ENCODE results near the gene SERPINA4.

SERPINA4 gene, protein sequence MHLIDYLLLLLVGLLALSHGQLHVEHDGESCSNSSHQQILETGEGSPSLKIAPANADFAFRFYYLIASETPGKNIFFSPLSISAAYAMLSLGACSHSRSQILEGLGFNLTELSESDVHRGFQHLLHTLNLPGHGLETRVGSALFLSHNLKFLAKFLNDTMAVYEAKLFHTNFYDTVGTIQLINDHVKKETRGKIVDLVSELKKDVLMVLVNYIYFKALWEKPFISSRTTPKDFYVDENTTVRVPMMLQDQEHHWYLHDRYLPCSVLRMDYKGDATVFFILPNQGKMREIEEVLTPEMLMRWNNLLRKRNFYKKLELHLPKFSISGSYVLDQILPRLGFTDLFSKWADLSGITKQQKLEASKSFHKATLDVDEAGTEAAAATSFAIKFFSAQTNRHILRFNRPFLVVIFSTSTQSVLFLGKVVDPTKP

DNA sequence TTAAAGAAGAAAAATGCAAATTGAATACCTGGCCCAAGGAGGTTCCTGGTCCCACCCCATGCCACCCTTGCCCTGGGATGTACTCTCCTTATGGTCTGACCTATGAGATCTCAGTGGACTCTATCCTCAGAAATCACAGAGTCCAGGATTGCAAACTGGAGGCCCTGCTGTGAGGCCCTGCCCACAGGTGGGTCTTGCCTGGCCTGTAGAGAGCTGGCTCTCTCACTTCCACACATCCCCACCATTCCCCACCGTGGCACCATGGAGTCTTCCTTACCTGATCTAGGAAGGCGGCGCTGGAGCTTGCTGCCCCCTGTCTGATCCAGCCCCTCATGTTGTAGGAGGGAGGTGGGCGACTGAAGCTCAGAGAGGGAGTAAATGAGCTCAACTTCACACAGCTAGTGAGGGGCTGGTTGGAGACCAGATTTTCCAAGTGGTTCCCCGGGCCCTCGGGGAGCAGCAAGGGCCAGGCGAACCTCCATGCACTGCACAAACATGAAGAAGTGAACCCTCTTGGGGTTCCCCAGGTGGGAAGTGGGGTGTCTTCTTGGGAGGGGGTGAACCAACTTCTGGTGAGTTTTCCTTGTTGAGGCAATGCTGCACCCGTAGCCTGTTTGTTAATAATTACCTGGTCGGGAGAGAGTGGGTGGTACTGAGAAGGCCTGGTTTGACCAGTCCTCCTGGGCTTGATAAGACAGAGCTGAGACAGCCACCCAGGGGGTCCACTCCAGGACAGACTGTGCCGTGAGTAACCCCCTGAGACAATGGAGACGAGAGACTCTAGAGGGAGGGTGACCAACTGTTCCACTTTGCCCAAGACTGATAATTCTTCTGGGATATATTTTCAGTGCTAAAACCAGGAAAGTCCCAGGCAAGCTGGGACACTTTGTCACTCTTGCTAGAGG is at the start of gene SERPINA4:
SERPINA4 (plus strand) TSS at position 692 of the 905 bp plus-strand sequence. CDS start 2,041 bp downstream, outside the sequence.
- TF ChIP-seq, protein P1, sequence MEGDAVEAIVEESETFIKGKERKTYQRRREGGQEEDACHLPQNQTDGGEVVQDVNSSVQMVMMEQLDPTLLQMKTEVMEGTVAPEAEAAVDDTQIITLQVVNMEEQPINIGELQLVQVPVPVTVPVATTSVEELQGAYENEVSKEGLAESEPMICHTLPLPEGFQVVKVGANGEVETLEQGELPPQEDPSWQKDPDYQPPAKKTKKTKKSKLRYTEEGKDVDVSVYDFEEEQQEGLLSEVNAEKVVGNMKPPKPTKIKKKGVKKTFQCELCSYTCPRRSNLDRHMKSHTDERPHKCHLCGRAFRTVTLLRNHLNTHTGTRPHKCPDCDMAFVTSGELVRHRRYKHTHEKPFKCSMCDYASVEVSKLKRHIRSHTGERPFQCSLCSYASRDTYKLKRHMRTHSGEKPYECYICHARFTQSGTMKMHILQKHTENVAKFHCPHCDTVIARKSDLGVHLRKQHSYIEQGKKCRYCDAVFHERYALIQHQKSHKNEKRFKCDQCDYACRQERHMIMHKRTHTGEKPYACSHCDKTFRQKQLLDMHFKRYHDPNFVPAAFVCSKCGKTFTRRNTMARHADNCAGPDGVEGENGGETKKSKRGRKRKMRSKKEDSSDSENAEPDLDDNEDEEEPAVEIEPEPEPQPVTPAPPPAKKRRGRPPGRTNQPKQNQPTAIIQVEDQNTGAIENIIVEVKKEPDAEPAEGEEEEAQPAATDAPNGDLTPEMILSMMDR (conservative IDR thresholded peaks at IDR 0.05; ENCODE audit: low read depth, low read length): no peak
- H3K4me3 ChIP-seq (ENCODE audit: low read length): no peak within 1 kb of the TSS
- DNase-seq (ENCODE audit: low read depth): no peak

DNA sequence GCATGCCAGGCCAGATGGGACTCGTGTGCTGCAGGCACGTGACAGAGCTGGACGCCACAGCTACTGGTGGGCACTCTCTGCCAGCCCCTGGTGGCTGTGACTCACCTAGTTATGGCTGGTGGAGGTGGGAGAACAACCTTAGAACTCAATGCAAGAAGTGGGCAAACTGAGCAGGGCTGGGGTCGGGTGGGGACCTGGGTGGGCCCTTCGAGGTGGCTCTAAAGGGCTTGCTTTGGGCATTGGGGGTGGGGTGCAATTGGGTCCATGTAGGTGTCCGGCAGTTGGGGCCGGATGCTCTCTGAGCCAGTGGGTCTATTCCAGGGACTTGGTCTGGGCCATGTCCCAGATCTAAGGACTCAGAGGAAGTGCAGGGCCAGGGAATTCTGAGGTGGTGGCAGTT is 46.9 kb upstream of the SERPINA4 start:
- TF ChIP-seq, protein P1 (conservative IDR thresholded peaks at IDR 0.05; ENCODE audit: low read depth, low read length): no peak
- no peak overlapping the region for H3K4me3 ChIP-seq (ENCODE audit: low read length)
- DNase-seq (ENCODE audit: low read depth): no peak

DNA sequence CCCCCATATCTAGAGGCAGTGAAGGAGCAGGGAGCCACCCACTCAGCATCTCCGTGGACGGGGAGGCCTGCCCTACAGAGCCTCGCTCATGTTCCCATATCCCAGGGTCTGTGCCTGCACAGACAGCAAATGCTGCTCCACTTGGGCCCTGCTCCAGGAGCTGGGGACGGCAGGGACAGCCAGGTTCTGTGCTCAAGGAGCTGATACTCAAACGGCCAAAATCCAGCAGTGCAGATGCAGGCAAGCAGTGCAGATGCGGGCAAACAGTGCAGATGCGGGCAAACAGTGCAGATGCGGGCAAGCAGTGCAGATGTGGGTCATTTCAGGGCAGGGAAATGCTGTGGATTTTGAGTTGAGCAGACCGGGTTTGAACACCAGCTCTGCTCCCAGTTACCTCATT is 45.8 kb upstream of the SERPINA4 start:
- TF ChIP-seq, protein P1 (conservative IDR thresholded peaks at IDR 0.05; ENCODE audit: low read depth, low read length): no peak
- DNase-seq (ENCODE audit: low read depth): no peak

DNA sequence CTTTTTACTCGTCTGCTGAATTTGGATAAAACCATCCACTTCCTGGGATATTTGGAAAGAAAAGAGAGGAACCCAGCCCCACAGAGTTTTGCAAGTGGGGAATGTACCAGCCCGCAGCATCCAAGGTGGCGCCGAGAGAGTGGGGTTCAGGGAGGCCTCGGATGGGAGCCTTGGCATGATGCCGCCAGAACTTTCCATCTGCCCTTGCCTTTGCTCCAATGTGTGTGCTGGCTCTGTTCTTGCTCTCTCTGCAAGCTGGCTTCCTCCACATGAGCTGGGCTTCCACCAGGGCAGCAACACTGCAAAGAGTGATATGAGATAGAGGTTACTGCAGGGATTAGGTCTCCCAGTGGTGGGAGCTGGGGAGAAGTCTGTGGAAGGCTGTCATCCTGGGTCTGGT is 45.4 kb upstream of the SERPINA4 start:
- H3K4me3 ChIP-seq (ENCODE audit: low read length): no peak overlapping the region
- no peak for DNase-seq (ENCODE audit: low read depth)
- TF ChIP-seq, protein P1 (conservative IDR thresholded peaks at IDR 0.05; ENCODE audit: low read depth, low read length): no peak

More for the DNA sequence above, 45.8 kb upstream of the SERPINA4 start:
- H3K4me3 ChIP-seq (ENCODE audit: low read length): no peak overlapping the region

DNA sequence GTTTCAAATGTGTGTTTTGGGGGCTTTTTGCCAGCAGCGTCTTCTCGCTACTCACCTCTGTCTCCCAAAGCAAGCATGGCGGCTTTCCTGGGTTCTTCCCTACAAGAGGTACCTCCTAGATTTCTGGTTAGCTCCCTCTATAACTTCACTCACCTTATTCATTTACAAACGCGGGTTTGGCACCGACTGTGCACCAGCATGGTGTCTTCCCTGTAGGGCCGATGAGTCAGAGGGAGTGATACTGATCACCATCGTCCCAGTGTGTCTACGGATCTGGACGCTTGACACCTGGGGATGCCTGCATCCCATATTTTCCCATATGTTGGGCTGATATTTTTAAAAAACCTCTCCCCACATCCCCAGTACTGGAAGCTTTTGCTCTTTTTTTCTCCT is 44.0 kb upstream of the SERPINA4 start:
- TF ChIP-seq, protein P1 (conservative IDR thresholded peaks at IDR 0.05; ENCODE audit: low read depth, low read length): no peak
- no peak for DNase-seq (ENCODE audit: low read depth)
- H3K4me3 ChIP-seq (ENCODE audit: low read length): no peak overlapping the region

DNA sequence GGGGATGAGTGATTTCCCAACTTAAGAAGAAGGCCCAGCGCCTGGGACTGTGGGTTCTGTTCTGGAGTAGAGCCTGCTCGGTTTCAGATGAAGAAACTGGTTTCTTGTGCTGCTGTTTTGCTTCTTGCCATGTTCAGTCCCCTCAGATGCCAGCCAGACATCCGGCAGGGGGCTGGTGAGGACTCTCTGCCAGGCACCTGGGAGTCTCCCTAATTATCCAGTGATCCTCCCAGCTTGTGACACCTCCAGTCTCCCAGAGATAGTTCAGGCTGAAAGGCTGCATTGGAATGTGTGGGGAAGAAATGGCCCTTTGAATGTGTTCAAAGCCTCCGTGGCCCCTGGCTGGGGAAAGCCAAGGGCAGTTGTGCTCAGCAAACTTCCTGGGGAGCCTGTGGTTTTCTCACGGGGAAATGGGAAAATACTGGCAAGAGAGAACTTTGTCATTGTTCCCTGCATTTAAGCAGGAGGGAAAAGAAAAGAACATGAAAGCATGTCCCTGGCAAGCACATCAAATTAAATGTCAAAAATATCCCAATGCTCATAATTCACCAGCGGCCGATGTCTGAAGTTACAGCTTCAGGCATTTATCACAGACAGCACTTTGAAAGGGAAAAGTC is 43.5 kb upstream of the SERPINA4 start:
- DNase-seq (ENCODE audit: low read depth): no peak
- TF ChIP-seq, protein P1 (conservative IDR thresholded peaks at IDR 0.05; ENCODE audit: low read depth, low read length): no peak
- no peak overlapping the region for H3K4me3 ChIP-seq (ENCODE audit: low read length)
